Cardiac fibroblast (primary cell): ENCODE data around the gene USP7.
"Not testable (repeated sequence)": the region's sequence is repeated elsewhere in the genome, so short reads cannot be mapped to it uniquely, and the experiment has no call there.

Source experiments
- DNase-seq, 2 donors: peaks; one replicate each; pipeline versions ENCODE4 v3.0.0 to v3.0.0-alpha.2; 2010; ENCODE audit warnings: low read depth in 2 of 2
- H3K4me3 ChIP-seq, 2 donors: replicated peaks in 1 of 2; 1 replicate in 1 of 2; 2 replicates in 1 of 2; pipeline ENCODE4 v1.5.1; 2011; ENCODE audit warnings: low read depth in 2 of 2, low read length in 2 of 2, mild to moderate bottlenecking in 2 of 2, moderate library complexity in 1 of 2
- TF ChIP-seq, protein P1 (sequence below): IDR thresholded peaks from one replicate; pipeline ENCODE4 v1.5.1; 2011; ENCODE audit warnings: low read depth, mild to moderate bottlenecking, low read length, inconsistent platforms

USP7 gene

DNA sequence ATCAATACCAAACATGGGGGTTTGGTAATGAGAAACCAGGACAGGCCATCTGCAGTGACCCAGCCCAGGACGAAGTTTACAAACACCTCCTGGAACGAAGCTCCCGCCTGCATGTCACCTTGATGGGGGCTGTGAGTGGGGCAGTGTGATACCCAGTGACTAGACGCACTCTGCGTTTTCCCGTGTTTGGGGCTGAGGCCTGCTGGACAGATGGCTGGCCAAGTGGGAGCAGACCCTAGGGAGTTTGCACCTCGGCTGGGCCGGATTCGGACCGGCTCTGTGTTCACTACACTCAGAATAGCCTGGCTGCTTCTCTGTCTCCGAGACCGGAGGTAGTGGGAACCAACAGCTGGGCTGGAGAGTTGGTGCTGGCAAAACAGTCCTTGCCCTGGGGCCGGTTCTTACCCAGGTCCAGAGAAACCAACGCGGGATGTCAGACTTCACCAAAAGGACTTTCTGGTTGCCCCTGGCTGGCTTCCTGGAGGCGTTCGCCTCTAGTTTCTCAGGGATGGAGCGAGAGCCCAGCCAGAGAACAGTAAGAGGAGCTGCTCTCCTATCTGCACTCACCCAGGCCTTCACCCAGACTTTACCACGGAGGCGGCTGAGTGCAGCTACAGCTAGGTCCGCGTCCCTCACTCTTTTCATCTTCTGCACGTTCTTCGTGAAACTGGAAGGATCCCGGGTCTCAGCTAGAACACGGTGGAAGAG is 115.3 kb downstream of the USP7 start:
- H3K4me3 ChIP-seq, result no peak overlapping the region
- TF ChIP-seq, protein P1, sequence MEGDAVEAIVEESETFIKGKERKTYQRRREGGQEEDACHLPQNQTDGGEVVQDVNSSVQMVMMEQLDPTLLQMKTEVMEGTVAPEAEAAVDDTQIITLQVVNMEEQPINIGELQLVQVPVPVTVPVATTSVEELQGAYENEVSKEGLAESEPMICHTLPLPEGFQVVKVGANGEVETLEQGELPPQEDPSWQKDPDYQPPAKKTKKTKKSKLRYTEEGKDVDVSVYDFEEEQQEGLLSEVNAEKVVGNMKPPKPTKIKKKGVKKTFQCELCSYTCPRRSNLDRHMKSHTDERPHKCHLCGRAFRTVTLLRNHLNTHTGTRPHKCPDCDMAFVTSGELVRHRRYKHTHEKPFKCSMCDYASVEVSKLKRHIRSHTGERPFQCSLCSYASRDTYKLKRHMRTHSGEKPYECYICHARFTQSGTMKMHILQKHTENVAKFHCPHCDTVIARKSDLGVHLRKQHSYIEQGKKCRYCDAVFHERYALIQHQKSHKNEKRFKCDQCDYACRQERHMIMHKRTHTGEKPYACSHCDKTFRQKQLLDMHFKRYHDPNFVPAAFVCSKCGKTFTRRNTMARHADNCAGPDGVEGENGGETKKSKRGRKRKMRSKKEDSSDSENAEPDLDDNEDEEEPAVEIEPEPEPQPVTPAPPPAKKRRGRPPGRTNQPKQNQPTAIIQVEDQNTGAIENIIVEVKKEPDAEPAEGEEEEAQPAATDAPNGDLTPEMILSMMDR, result no peak
- no peak for DNase-seq

DNA sequence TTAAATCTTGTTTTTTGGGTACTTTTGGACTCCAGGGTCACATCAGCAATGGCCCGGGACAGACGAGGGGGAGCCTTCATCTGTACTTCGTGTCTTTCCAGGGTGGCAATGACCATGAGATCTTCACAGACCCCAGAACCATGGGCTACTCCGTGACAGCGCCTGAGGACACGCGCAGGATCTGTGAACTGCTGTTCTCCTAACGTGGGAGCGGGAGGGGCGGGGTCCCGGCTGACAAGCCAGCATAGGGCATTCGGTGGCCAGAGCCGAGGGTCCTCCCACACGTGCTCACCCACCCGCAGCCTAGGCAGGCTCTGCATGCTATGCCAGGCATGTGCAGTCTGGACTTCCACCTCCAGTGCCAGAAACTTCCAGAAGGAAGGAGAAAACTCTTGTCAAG is 116.1 kb downstream of the USP7 start:
- DNase-seq, result no peak
- H3K4me3 ChIP-seq, result no peak overlapping the region

DNA sequence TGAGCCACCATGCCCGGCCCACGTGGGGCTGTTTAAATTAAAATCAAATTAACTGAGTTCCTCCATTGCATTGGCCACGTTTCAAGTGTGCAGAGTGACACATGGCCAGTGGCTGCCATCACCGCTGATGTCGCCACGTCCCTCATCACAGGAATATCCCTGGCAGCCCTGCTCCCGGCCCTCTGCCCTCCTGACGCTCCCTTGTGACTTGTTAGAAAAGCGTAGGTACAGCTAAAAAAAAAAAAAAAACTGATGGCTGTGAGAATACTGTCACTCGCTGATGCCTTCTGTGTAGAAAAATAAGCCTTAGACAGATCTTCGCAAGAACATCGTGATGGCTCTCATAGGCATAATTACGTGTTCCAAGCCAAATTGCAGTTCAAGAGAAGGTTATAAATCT is 116.6 kb downstream of the USP7 start:
- no peak overlapping the region for H3K4me3 ChIP-seq
- no peak for DNase-seq
- TF ChIP-seq, protein P1, result no peak

More for the DNA sequence above, 116.1 kb downstream of the USP7 start:
- TF ChIP-seq, protein P1, result no peak

DNA sequence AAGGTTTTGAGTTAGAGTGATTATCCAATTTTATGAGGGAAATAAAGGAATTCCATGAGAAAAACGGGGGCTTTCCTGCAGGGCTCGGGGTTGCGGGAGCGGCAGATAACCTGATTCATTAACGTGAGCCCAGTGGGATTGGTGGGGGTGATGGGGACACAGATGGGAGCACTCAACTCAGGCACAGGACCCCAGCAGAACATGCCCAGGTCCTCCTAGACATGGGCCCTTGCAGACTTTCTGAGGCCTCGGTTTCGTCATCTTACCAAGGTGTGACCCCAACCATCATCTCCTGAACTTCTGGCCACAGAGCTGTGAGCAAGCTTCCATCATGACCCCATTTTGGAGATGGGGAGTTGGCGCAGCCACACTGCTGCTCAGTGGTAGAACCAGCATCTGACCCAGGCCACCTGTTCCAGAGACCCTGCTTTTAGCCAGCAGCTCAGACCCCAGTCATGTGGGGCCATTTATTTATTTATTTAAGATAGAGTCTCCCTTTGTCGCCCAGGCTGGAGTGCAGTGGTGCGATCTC is 117.2 kb downstream of the USP7 start:
- DNase-seq, result no peak
- H3K4me3 ChIP-seq, result no peak overlapping the region
- TF ChIP-seq, protein P1, result no peak

DNA sequence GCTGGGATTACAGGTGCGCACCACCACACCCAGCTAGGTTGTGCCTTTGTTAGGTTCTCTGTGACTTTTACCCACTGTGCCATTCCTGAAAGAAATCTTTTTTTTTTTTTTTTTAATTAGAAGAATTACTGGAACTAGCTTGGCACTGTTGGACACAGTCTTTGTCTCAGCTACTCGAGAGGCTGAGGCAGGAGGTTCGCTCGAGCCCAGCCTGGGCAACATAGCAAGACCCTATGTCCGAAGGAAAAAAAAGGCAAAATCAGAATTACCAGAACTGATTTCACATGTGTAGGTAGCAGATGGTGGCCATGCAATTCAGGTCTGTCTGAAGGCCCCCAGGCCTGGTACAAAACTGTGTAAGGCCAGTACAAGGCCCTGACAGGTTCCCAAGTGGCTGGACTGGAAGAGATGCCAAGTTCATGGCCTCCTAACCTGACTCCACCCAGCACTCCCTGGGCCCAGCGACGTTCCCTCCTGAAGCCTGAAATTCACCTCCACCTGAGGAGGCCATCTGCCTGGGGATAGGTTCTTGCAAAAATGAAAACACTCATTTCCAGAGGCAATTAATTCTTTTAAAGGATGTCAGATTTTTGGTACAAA is 117.9 kb downstream of the USP7 start:
- no peak for DNase-seq
- H3K4me3 ChIP-seq, result no peak overlapping the region
- TF ChIP-seq, protein P1, result no peak

DNA sequence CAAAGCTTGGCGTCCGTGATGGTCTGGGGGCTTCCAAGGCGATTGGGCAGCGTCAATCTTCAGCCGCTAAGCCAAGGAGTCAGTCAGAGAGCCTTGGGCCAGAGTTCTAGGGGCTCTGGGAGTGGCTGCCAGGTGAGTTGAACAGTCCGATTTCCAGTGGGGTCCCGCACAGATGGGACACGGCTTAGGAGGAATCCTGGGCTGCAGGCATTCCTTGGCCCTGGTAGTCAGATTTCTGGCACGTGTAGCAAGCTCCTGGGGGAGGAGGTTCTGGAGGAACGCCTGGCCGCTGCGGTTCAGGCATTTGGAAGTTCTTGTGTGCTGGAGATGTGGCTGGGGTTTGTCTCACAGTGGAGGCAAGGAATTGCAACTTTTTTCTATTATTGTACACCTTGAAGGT is 120.4 kb downstream of the USP7 start:
- DNase-seq, H3K4me3 ChIP-seq: not testable (repeated sequence)
